Body of pancreas (tissue), 4 donors: ENCODE data around the gene PDHB. TPM values are rescaled to one million over a fixed set of nuclear protein-coding genes. Genes with fewer than 3 reads are reported as not detected.

Experiments used
- ATAC-seq: fragments of 150-250 bp; one replicate; pipeline ENCODE4 v1.9.1; 2016
- DNase-seq, 4 donors: peaks; one replicate each; pipeline ENCODE4 v3.0.0-alpha.2; 2019
- H3K27ac ChIP-seq, 4 donors: fragments of 200-600 bp; sonication (generic); 1 replicate in 3 of 4; 2 replicates in 1 of 4; pipeline versions ENCODE4 v1.5.1 to v1.6.1; 2016 to 2019; ENCODE audit warnings: mild to moderate bottlenecking in 1 of 4, mixed read lengths in 1 of 4, moderate library complexity in 1 of 4
- H3K27me3 ChIP-seq, 2 donors: fragments of 200-600 bp; sonication (generic); one replicate each; pipeline ENCODE4 v1.6.0; 2016; ENCODE audit warnings: mild to moderate bottlenecking in 1 of 2
- H3K36me3 ChIP-seq, 2 donors: fragments of 200-600 bp; sonication (generic); replicated peaks in 1 of 2; 2 replicates each; pipeline ENCODE4 v1.5.1; 2016; ENCODE audit warnings: low read depth in 2 of 2; ENCODE audit not compliant: insufficient read depth in 1 of 2
- H3K4me1 ChIP-seq: fragments of 200-600 bp; sonication (generic); one replicate; pipeline ENCODE4 v1.6.0; 2016
- H3K4me3 ChIP-seq, 2 donors: fragments of 200-600 bp; sonication (generic); 1 replicate in 1 of 2; 2 replicates in 1 of 2; pipeline ENCODE4 v1.5.1; 2016 to 2019
- H3K9me3 ChIP-seq, 3 donors: fragments of 200-600 bp; sonication (generic); 1 replicate in 2 of 3; 2 replicates in 1 of 3; pipeline ENCODE4 v1.5.1; 2016
- CTCF ChIP-seq, 7 experiments: fragments of 450-650 bp in 4 of 7; fragments of 200-600 bp in 3 of 7; sonication (generic) in 3 of 7; IDR thresholded peaks; one replicate each; pipeline ENCODE4 v1.5.1; 2016 to 2019; ENCODE audit warnings: antibody characterized with exemption in 7 of 7
- POLR2A ChIP-seq, 3 donors: fragments of 450-650 bp; IDR thresholded peaks; one replicate each; pipeline ENCODE4 v1.6.1; 2016; ENCODE audit warnings: antibody characterized with exemption in 3 of 3, mild to moderate bottlenecking in 2 of 3
- WGBS, 2 donors: methylation state at CpG; one replicate each; pipeline ENCODE4 v1.1.5; 2017; 5-methylcytosine and 5-hydroxymethylcytosine counted together
- intact Hi-C: fragments of 100-400 bp; cut with DNase I; formaldehyde crosslinking; loops from one replicate; pipeline ENCODE4 v1.15.1; 2023
- total RNA-seq, 2 donors: library from RNA; depleted of rRNA; stranded (reverse); fragments of >200 nt; gene quantifications; one replicate each; pipeline ENCODE4 v1.1.0, GENCODE V29; 2016

Gene PDHB
- total RNA-seq, 2 donors from 2014 or later: 23.4 to 32.7 TPM

DNA sequence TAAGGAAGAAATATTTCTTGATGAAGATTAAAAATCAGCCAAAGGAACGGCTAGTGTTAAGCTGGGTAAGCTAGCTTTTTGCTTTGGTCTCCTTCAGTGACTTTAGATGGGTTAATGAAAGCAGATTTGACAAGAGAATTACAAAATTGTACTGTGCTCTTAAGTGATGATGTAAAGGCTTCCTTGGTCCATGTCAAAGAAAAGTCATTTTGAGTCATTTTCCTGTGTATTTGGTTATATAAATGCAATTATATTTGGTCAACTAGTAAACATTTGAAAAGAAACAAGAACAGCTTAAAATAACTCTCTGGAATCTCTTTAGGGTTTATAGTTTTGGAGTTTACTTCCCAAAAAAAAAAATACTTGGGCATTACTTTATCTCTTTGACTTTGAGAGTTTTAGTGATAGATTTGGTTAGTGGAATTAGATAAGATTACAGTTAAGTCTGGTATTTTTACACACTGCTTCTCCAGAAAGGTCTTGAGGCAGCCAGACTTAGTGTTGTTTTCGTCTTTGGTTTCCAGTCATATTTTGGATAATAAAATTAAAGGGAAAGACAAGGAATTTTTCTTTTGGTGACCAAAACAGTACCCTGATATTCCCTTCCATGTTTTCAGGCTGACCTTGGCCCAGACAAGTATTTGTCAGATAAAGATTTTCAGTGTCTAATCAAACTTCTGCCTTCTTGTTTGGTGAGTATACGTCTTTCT lies 42.3 kb downstream of the PDHB start:
- TF ChIP-seq CTCF (IDR thresholded peaks at IDR 0.05) (no peak), POLR2A (IDR thresholded peaks at IDR 0.05) (no peak)
- H3K4me3 ChIP-seq: no peak overlapping the region
- ATAC-seq (no peak), DNase-seq (no peak)
- H3K4me1 ChIP-seq: peaks cover 23% of the 10 kb centered on the region
- no peak overlapping the region for H3K27ac ChIP-seq
- no peaks in the 10 kb centered on the region for H3K9me3 ChIP-seq
- WGBS, 2 donors: 33 to 34% methylated on average over 3 of the region's 3 CpGs
- no peaks in the 10 kb centered on the region for H3K27me3 ChIP-seq
- intact Hi-C loops: no loop called here
- no peaks in the 10 kb centered on the region for H3K36me3 ChIP-seq

- H3K27ac ChIP-seq: peak overlapping the region in 2 of 4 donors; percentile 4 to 43
- no peaks in the 10 kb centered on the region for H3K27me3 ChIP-seq
- TF ChIP-seq POLR2A (IDR thresholded peaks at IDR 0.05) (no peak), CTCF (IDR thresholded peaks at IDR 0.05) (no peak)
- H3K4me1 ChIP-seq: peaks cover 17% of the 10 kb centered on the region
- peak; percentile 35 for ATAC-seq
- H3K4me3 ChIP-seq: no peak overlapping the region
- no peaks in the 10 kb centered on the region for H3K9me3 ChIP-seq
- no peaks in the 10 kb centered on the region for H3K36me3 ChIP-seq
- intact Hi-C loops: no loop called here
- DNase-seq: no peak
Observed at GRCh38 chr3:58388550-58389091, 45.0 kb downstream of the PDHB start.

GRCh38 chr3:58387650-58388546 lies 45.7 kb downstream of the PDHB start:
- peak overlapping the region in 1 of 4 donors; percentile 43 for H3K27ac ChIP-seq
- no peaks in the 10 kb centered on the region for H3K9me3 ChIP-seq
- TF ChIP-seq POLR2A (IDR thresholded peaks at IDR 0.05) (no peak), CTCF (IDR thresholded peaks at IDR 0.05) (no peak)
- DNase-seq (no peak), ATAC-seq (no peak)
- no peak overlapping the region for H3K4me3 ChIP-seq
- intact Hi-C loops: no loop called here
- peaks cover 22% of the 10 kb centered on the region for H3K4me1 ChIP-seq
- 71 to 77% methylated on average over 6 of the region's 6 CpGs for WGBS, 2 donors
- no peaks in the 10 kb centered on the region for H3K36me3 ChIP-seq
- no peaks in the 10 kb centered on the region for H3K27me3 ChIP-seq

- Histone ChIP-seq H3K36me3 (no peaks in the 10 kb centered on the region), H3K27ac (no peak overlapping the region), H3K9me3 (no peaks in the 10 kb centered on the region), H3K4me1 (peaks cover 22% of the 10 kb centered on the region), H3K4me3 (no peak overlapping the region), H3K27me3 (no peaks in the 10 kb centered on the region)
- no peak for ATAC-seq
- WGBS, 2 donors: 85% methylated on average over 3 of the region's 3 CpGs; no CpG with 5 or more reads in 1 of the 2 donors
- no peak for TF ChIP-seq CTCF (IDR thresholded peaks at IDR 0.05)
- no peak for TF ChIP-seq POLR2A (IDR thresholded peaks at IDR 0.05)
- peak in 1 of 4 donors; percentile 7 for DNase-seq
- intact Hi-C loops: no loop called here
Observed at GRCh38 chr3:58386626-58387365, 46.8 kb downstream of the PDHB start.
